SU-DHL-6 (cell line): ENCODE data around the gene SDK1.

Source experiments
- CTCF ChIP-seq: fragments of 200-600 bp; sonication (generic); IDR thresholded peaks from one replicate; pipeline ENCODE4 v1.5.1; 2017; ENCODE audit warnings: antibody characterized with exemption, mild to moderate bottlenecking, low read length, moderate library complexity; ENCODE audit not compliant: insufficient read depth, poor library complexity, severe bottlenecking
- EZH2phosphoT487 ChIP-seq: fragments of 200-600 bp; sonication (generic), shearing (Covaris generic); conservative IDR thresholded peaks from 2 replicates; pipeline ENCODE4 v1.6.1; 2018; ENCODE audit warnings: mild to moderate bottlenecking, antibody characterized with exemption, low read length, moderate library complexity, mixed read lengths

DNA sequence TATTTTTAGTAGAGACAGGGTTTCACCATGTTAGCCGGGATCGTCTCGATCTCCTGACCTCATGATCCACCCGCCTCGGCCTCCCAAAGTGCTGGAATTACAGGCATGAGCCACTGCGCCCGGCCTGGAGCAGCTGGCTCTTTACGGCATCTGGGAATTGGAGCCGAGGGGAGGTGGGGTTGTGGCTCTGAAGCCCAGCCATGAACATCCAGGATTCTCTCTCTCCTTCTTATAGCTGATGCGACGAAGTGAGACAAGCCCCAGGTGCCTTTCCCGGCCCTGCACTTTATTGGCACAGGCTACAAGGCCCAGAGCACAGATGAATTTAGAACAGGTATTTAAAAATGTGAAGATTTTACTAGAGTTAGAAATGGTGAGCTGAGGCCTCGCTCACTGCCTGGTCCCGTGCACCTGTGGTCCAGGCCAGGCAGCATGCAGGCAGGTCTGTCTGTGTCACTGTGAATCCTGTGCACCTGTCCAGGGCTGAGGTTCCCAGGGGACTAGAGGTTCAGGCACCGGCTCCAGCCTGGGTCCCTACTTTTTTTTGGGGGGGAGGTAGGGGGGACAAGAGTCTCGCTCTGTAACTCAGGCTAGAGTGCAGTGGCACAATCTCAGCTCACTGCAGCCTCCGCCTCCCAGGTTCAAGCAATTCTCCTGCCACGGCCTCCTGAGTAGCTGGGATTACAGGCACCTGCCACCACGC lies 1001.3 kb downstream of the SDK1 start:
- TF ChIP-seq CTCF (no peak), EZH2phosphoT487 (no peak)
